ENCODE results near the gene TLE2.

DNA sequence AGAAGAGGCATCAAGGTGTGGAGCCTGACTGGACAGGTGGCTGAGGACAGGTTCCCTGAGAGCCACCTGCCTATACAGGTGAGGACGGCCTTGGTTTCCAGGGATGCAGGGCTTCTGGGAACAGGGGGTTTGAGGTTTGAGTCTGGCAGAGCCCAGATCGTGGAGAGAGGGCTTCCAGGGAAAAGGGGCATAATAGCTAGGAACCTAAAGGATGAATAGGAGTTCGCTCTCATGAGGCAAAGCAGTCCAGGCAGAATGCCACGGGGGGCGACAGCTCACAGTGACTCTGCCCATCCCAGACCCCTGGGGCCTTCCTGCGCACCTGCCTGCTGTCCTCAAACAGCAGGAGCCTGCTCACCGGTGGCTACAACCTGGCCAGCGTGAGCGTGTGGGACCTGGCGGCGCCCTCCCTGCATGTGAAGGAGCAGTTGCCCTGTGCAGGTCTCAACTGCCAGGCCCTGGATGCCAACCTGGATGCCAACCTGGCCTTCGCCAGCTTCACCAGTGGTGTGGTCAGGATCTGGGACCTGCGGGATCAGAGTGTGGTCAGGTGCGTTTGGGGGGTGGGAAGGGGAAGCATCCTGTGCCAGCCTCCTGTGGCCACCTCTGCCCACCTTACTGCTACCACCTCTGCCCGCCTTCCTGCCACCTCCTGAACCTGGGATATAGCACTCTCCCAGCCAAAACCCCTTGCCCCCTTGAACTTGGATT is 39.7 kb downstream of the TLE2 start:
- TF ChIP-seq, protein P1, sequence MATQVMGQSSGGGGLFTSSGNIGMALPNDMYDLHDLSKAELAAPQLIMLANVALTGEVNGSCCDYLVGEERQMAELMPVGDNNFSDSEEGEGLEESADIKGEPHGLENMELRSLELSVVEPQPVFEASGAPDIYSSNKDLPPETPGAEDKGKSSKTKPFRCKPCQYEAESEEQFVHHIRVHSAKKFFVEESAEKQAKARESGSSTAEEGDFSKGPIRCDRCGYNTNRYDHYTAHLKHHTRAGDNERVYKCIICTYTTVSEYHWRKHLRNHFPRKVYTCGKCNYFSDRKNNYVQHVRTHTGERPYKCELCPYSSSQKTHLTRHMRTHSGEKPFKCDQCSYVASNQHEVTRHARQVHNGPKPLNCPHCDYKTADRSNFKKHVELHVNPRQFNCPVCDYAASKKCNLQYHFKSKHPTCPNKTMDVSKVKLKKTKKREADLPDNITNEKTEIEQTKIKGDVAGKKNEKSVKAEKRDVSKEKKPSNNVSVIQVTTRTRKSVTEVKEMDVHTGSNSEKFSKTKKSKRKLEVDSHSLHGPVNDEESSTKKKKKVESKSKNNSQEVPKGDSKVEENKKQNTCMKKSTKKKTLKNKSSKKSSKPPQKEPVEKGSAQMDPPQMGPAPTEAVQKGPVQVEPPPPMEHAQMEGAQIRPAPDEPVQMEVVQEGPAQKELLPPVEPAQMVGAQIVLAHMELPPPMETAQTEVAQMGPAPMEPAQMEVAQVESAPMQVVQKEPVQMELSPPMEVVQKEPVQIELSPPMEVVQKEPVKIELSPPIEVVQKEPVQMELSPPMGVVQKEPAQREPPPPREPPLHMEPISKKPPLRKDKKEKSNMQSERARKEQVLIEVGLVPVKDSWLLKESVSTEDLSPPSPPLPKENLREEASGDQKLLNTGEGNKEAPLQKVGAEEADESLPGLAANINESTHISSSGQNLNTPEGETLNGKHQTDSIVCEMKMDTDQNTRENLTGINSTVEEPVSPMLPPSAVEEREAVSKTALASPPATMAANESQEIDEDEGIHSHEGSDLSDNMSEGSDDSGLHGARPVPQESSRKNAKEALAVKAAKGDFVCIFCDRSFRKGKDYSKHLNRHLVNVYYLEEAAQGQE (IDR thresholded peaks at IDR 0.05; ENCODE audit: low read depth, low read length), result no peak
- TF ChIP-seq POLR2AphosphoS5 (IDR thresholded peaks at IDR 0.05; ENCODE audit: low read depth, low read length) (no peak), GABPA (IDR thresholded peaks at IDR 0.05; ENCODE audit: low read depth) (no peak)
- TF ChIP-seq, protein P2, sequence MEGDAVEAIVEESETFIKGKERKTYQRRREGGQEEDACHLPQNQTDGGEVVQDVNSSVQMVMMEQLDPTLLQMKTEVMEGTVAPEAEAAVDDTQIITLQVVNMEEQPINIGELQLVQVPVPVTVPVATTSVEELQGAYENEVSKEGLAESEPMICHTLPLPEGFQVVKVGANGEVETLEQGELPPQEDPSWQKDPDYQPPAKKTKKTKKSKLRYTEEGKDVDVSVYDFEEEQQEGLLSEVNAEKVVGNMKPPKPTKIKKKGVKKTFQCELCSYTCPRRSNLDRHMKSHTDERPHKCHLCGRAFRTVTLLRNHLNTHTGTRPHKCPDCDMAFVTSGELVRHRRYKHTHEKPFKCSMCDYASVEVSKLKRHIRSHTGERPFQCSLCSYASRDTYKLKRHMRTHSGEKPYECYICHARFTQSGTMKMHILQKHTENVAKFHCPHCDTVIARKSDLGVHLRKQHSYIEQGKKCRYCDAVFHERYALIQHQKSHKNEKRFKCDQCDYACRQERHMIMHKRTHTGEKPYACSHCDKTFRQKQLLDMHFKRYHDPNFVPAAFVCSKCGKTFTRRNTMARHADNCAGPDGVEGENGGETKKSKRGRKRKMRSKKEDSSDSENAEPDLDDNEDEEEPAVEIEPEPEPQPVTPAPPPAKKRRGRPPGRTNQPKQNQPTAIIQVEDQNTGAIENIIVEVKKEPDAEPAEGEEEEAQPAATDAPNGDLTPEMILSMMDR (IDR thresholded peaks at IDR 0.05), result no peak
- TF ChIP-seq, protein P3, sequence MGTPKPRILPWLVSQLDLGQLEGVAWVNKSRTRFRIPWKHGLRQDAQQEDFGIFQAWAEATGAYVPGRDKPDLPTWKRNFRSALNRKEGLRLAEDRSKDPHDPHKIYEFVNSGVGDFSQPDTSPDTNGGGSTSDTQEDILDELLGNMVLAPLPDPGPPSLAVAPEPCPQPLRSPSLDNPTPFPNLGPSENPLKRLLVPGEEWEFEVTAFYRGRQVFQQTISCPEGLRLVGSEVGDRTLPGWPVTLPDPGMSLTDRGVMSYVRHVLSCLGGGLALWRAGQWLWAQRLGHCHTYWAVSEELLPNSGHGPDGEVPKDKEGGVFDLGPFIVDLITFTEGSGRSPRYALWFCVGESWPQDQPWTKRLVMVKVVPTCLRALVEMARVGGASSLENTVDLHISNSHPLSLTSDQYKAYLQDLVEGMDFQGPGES (IDR thresholded peaks at IDR 0.05; ENCODE audit: low read depth, low read length), result no peak
